GM19328 (cell line): ENCODE results near the gene ANKRD36.
"Not testable (repeated sequence)": the region's sequence is repeated elsewhere in the genome, so short reads cannot be mapped to it uniquely, and the experiment has no call there.

ENCODE experiments used
- ATAC-seq: cut with Tn5 transposase; IDR thresholded peaks from one replicate; pipeline ENCODE4 v1.9.1; 2021; ENCODE audit warnings: mild to moderate bottlenecking, moderate library complexity; ENCODE audit not compliant: unreplicated experiment

ANKRD36 gene

GRCh38 chr2:97268075-97268591 lies 155.2 kb downstream of the ANKRD36 start:
- not testable (repeated sequence) for ATAC-seq

GRCh38 chr2:97276232-97276798 lies 163.4 kb downstream of the ANKRD36 start:
- ATAC-seq: not testable (repeated sequence)

- not testable (repeated sequence) for ATAC-seq
Observed at GRCh38 chr2:97285187-97285586, 172.2 kb downstream of the ANKRD36 start.

GRCh38 chr2:97293687-97294086 lies 180.7 kb downstream of the ANKRD36 start:
- ATAC-seq: not testable (repeated sequence)
